GM04504 (cell line): Measurements from ENCODE around the gene EXD1.
"Not testable (repeated sequence)": the region's sequence is repeated elsewhere in the genome, so short reads cannot be mapped to it uniquely, and the experiment has no call there.

Experiments
- DNase-seq: peaks from one replicate; pipeline ENCODE4 v3.0.0-alpha.2; 2012; ENCODE audit warnings: low read depth

Gene EXD1, protein sequence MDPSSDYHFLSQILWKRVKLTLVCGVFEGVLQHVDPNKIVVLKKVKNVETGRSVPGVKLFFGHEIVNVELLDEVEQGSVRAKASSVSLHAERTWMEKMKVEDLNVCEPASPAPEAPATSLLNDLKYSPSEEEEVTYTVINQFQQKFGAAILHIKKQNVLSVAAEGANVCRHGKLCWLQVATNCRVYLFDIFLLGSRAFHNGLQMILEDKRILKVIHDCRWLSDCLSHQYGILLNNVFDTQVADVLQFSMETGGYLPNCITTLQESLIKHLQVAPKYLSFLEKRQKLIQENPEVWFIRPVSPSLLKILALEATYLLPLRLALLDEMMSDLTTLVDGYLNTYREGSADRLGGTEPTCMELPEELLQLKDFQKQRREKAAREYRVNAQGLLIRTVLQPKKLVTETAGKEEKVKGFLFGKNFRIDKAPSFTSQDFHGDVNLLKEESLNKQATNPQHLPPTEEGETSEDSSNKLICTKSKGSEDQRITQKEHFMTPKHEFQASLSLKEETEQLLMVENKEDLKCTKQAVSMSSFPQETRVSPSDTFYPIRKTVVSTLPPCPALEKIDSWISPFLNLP

GRCh38 chr15:41230650-41231421, at the start of gene EXD1, which contains the start of gene CHP1:
Gene EXD1 (minus strand): TSS chr15:41230757. CDS start chr15:41226575, 4,182 bp downstream.
Gene CHP1 (plus strand): TSS chr15:41231268. CDS start chr15:41231383, 115 bp downstream.
- peak; percentile 94 for DNase-seq

DNA sequence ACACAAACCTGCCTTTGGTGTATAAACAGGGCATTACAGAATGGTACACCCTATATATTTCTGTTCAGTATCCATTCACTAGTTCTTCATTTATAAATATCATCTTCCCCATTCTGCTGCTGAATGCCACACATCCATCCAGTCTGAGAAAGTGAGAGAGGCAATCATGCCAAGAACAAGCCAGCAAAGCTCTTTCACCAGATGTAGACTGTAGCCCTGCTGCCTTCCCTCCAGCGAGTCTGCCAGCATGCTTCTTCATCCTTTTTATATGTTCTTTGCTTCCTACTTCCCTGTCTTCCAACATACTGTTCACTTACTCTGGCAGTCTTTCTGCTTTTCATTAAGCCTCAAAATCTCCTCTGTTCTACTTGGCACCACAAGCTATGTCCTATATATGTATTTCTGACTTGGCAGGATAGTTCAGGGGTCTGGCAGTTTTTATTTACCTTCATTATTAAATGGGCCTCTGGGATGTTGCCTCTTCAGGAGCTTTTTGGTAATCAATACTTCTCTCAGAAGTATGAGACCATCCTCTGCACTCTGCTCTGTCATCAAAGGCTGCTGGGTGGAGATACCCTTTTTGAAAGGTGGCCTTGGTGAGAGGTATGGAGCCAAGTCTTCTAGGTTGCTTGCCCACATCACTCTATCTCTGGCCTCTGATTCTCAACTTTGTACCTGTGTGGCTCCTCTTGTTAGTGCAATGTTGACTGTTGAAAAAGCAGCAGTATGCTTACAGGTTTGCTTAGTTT, 49.2 kb upstream of the EXD1 start:
- no peak for DNase-seq

GRCh38 chr15:41278319-41278718, 47.8 kb upstream of the EXD1 start:
- DNase-seq, result no peak

DNA sequence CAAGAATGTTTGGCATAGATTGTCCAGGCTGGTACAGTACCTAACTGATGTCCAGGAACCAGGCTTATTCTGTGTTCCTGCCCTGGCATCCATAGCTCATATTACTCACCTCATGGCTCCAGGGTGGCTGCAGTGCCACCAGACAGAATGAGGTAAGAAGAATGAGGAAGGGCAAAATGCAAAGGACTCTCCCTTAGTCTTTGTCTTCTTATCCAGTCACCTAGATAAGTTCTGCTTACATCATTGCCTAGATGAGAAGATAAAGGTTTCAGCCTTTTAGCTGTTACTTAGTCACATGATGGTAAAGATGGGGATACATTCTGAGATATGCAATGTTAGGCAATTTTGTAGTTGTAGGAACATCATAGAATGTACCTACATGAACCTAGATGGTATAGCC, 46.3 kb upstream of the EXD1 start:
- no peak for DNase-seq

- no peak for DNase-seq
These were observed 39.3 kb upstream of the EXD1 start for GRCh38 chr15:41269887-41270286.

DNA sequence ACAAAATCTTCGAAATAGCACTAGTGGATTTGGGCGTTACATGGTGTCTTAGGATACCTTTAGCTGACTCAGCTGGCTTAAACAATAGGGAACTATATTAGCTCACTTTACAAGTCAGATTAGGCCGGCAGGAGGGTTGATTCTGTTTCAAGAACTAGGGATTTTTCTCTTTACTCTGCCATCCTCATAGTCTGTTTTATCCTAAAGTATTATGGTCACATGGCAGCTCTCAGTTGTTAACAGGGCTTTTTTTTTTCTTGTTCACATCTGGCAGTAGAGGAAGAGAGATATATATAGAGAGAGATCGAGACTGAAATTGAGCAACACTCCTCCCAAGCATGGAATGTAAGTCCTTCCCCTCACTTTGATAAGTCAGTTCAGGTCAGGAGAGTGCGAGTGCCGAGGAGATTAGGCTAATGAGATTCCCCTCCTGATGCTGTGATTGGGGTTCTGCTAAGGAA, 33.4 kb upstream of the EXD1 start:
- DNase-seq, result no peak

DNA sequence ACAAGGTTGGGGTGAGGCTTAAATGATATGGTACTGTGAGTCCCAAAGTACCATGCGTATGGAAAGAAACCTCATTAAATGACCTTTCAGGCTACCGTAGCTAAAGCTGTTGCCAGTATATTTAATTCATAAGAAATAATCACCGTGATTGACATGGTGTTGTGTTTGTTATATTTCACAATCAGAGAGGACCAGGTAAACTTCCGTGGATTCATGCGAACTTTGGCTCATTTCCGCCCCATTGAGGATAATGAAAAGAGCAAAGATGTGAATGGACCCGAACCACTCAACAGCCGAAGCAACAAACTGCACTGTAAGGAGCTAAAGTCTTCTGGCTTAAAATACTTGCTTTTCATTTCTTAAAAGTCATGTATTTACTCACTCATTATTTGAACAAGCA, 32.0 kb upstream of the EXD1 start:
- no peak for DNase-seq

DNA sequence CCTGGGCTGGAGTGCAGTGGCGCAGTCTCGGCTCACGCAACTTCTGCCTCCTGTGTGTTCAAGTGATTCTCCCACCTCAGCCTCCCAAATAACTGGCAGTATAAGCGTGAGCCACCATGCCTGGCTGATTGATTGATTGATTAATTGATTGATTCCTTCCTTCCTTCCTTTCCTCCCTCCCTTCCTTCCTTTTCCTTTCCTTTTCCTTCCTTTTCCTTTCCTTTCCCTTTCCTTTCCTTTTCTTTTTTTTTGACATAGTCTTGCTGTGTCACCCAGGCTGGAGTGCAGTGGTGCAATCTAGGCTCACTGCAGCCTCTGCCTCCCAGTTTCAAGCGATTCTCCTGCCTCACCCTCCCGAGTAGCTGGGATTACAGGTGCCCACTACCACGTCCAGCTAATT, 30.4 kb upstream of the EXD1 start:
- DNase-seq, result not testable (repeated sequence)

DNA sequence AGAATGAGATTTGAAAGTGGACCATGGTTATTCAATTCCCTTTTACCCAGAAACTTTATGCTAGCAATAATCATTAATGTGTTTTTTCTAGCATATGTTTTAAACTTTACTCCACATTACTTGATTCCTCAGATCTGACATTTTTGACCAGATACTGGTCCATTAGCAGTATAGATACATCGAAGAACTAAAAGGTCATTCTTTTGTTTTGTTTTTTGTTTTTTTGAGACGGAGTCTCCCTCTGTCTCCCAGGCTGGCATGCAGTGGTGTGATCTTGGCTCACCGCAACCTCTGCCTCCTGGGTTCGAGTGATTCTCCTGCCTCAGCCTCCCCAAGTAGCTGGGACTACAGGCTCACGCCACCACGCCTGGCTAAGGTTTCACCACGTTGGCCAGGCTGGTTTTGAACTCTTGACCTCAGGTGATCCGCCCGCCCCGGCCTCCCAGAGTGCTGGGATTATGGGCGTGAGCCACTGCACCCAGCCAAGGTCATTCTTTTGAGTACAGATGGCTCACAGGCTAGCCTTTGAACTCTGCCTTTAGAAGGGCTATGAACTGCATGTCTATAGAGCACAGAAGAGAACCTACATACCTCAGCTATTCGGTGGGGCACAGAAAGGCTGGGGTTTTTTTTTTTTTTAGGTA, 29.1 kb upstream of the EXD1 start:
- DNase-seq, result no peak

DNA sequence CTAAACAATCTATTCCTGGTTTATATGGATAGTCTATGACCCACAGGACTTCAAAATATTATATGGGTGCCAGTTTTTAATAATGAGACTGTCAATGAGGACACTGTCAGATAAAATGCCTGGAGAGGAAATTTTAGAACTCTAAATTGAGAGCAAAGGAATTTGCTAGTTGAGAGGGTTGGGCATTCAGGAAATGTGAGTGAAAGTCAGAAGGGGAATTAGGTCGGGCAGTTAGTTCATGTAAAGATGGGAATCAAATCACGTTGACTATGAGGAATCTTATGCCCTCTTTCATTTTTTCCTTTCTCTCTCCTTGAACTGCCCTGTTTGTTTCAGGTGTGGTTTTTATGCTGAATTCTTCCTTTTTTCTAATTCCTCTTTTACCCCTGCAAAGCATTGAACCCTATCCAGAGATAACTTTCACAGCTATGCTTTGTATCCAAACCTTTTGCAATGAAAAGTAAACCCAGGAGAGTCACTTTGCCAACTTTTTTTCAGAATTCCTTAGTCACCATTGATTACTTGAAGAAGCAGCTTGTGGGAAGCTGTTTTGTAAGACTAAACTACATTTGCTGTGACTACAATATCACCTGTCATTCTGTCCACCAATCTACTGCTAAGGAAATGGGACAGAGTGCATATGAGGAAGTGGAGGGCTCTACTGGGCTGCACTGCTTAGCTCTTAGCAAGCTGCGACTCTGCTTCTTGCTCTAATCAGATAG, 28.4 kb upstream of the EXD1 start:
- DNase-seq, result no peak

DNA sequence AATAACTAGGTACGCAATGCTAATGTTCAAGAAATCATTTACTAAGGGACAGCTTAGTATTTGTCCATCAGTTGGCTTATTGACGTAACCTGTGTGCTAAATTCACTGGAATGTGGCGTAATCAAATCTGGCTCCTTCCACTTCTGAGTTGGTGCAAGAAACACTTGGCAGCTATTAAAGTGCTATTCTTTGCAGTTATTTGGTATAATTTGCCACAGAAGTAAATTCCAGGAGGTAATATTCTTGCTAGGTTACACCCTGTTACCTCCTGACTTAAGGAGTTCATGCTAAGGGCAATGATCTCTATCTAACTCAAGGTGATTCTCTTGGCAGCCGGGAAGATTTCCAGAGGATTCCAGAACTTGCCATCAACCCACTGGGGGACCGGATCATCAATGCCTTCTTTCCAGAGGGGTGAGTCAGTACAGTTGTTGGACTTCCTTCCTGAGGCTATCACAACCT, 26.1 kb upstream of the EXD1 start:
- no peak for DNase-seq

- DNase-seq, result no peak
These were observed 25.5 kb upstream of the EXD1 start for GRCh38 chr15:41256103-41256502.

GRCh38 chr15:41254560-41254959, 24.0 kb upstream of the EXD1 start:
- DNase-seq, result no peak

DNA sequence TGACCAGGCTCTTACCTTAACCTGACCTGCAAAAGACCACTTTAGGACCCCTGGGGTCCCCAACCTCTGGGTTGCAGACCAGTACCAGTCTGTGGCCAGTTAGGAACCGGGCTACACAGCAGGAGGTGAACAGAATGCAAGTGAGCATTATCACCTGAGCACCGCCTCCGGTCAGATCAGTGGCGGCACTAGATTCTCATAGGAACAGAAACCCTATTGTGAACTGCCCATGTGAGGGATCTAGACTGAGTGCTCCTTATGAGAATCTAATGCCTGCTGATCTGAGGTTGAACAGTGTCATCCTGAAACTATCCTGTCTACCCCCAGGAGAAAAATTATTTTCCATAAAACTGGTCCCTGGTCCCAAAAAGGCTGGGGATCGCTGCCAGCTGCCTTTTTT, 20.9 kb upstream of the EXD1 start:
- no peak for DNase-seq

DNA sequence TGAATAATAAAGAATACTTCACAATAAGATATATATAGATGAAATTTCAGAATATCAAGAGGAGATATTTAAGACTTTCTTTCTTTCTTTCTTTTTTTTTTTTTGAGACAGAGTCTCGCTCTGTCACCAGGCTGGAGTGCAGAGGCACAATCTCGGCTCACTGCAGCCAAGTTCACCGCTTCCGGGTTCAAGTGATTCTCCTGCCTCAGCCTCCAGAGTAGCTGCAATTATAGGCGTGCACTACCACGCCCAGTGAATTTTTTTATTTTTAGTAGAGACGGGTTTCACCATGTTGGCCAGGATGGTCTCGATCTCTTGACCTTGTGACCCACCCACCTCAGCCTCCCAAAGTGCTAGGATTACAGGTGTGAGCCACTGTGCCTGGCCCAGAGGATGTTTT, 20.2 kb upstream of the EXD1 start:
- not testable (repeated sequence) for DNase-seq

DNA sequence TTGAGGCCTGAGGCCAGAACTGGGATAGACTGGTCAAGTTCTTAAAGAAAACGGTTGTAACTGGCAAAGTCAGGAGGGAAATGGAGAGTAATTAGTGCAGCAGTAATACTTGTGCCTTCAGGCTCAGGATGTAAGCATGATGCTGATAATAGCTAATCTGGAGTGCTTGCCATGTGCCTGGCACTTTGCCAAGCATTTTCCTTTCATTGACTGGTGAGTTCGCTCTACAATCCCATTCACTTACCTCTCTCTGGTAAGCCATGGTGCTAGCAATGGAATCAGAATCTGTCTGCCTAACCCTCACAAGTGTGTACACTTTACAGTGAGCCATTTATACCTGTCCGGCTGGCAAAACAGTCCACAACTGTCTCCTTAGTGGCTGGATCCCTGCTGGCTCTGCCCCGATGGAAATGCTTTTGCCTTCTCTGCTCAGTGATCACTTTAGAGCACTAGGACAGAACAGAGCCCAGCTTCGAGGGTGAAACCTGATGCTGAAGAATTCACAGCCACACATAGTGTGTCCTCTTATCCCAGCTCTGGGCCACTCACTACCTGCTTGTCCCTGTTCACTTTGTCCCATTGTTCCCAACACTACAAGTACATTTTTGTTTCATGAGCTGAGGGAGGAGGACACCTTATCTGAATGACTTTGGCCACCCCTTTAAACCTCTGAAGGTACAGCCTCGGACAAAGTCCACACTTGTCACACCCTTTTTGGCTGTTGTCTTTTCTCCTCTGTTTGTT, 10.8 kb upstream of the EXD1 start:
- DNase-seq, result no peak

GRCh38 chr15:41238100-41238499, 7.5 kb upstream of the EXD1 start:
- DNase-seq, result no peak

GRCh38 chr15:41235929-41236328, 5.4 kb upstream of the EXD1 start:
- DNase-seq, result no peak

DNA sequence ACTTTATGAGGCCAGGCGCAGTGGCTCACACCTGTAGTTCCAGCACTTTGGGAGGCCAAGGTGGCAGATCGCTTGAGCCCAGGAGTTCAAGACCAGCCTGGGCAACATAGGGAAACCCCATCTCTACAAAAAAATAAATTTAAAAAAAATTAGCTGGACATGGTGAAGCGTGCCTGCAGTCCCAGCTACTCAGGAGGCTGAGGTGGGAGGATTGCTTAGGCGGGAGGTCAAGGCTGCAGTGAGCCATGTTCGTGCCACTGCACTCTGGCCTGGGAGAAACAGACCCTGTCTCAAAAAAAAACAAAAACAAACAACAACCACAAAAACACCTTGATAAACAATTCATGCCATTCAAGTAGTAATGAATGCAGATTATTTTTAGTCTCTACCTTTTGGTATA, 4.7 kb upstream of the EXD1 start:
- DNase-seq, result not testable (repeated sequence)

GRCh38 chr15:41233367-41233771, 2.8 kb upstream of the EXD1 start:
- peak; percentile 37 for DNase-seq
